ENCODE data around the gene ASF1B. TPM values are rescaled to one million over a fixed set of nuclear protein-coding genes. Genes with fewer than 3 reads are reported as not detected.

ASF1B gene
- polyA plus RNA-seq, 1 experiment = 2.8 TPM

DNA sequence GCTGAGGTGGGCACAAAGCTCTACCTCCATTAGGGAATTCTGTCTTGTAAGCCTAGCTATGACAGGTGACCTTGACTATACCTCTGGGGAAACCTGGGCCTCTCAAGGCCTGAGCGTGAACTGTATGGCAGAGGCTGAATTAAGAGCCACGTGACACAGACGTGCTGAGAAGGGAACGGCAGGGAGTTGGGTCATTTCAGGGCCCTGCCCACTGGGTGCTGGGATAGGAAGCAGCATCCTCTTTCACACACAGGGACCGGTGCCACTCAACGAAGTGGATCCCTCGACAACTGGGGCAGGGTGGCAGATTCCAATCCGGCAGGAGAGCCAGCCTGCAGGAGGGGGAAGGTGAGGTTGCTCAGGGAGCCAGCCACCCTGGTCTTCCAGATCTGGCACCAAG, 9.2 kb downstream of the ASF1B start:
- ChIA-PET POLR2A (no interaction called here), CTCF (interaction anchor here (1.9 kb wide), 1 partner anchor 10 kb away, joined by 8 read pairs; the partner anchor contains the start of gene ASF1B)
- Histone ChIP-seq H3K4me3 (ENCODE audit: low read depth, low read length) (no peak overlapping the region), H3K27ac (ENCODE audit: low read depth, low read length) (no peak overlapping the region), H3K9me3 (ENCODE audit: control insufficient read depth, insufficient read depth, low read length) (no peaks in the 10 kb centered on the region), H3K27me3 (ENCODE audit: control insufficient read depth, insufficient read depth, low read length) (no peaks in the 10 kb centered on the region)
- no peak for DNase-seq (ENCODE audit: low read depth, low spot score)
- no peak for TF ChIP-seq CTCF (IDR thresholded peaks at IDR 0.05; ENCODE audit: low read depth, low read length)

- Histone ChIP-seq H3K27ac (ENCODE audit: low read depth, low read length) (no peak overlapping the region), H3K9me3 (ENCODE audit: control insufficient read depth, insufficient read depth, low read length) (no peaks in the 10 kb centered on the region), H3K27me3 (ENCODE audit: control insufficient read depth, insufficient read depth, low read length) (no peaks in the 10 kb centered on the region), H3K4me3 (ENCODE audit: low read depth, low read length) (no peak overlapping the region)
- ChIA-PET CTCF (interaction anchor here (0.6 to 4.2 kb wide), 3 partner anchors 13 to 420 kb away, joined by 3 to 36 read pairs (median 8); partner anchors contain the start of gene ASF1B), POLR2A (no interaction called here)
- no peak for TF ChIP-seq CTCF (IDR thresholded peaks at IDR 0.05; ENCODE audit: low read depth, low read length)
- no peak for DNase-seq (ENCODE audit: low read depth, low spot score)
Measured at GRCh38 chr19:14122924-14123323, 13.5 kb downstream of the ASF1B start.

- no peak overlapping the region for H3K4me3 ChIP-seq (ENCODE audit: low read depth, low read length)
- DNase-seq (ENCODE audit: low read depth, low spot score) = no peak
- TF ChIP-seq CTCF (IDR thresholded peaks at IDR 0.05; ENCODE audit: low read depth, low read length) = no peak
- ChIA-PET POLR2A (no interaction called here), CTCF (interaction anchor here (1.8 kb wide), 1 partner anchor 16 kb away, joined by 6 read pairs; the partner anchor contains the start of gene ASF1B)
- no peak overlapping the region for H3K27ac ChIP-seq (ENCODE audit: low read depth, low read length)
- no peaks in the 10 kb centered on the region for H3K27me3 ChIP-seq (ENCODE audit: control insufficient read depth, insufficient read depth, low read length)
- no peaks in the 10 kb centered on the region; the same call in 1 of the 2 replicates for H3K9me3 ChIP-seq (ENCODE audit: control insufficient read depth, insufficient read depth, low read length)
Measured at GRCh38 chr19:14120497-14120780, 15.9 kb downstream of the ASF1B start.

- no peaks in the 10 kb centered on the region; the same call in 1 of the 2 replicates for H3K9me3 ChIP-seq (ENCODE audit: control insufficient read depth, insufficient read depth, low read length)
- no peaks in the 10 kb centered on the region for H3K27me3 ChIP-seq (ENCODE audit: control insufficient read depth, insufficient read depth, low read length)
- no peak overlapping the region for H3K27ac ChIP-seq (ENCODE audit: low read depth, low read length)
- DNase-seq (ENCODE audit: low read depth, low spot score) = no peak
- ChIA-PET CTCF (interaction anchor here (0.6 to 1.8 kb wide), 3 partner anchors 14 to 17 kb away, joined by 3 to 7 read pairs (median 6); partner anchors contain the start of gene ASF1B), POLR2A (no interaction called here)
- TF ChIP-seq CTCF (IDR thresholded peaks at IDR 0.05; ENCODE audit: low read depth, low read length) = no peak
- no peak overlapping the region for H3K4me3 ChIP-seq (ENCODE audit: low read depth, low read length)
Measured at GRCh38 chr19:14119644-14120496, 16.5 kb downstream of the ASF1B start.

DNA sequence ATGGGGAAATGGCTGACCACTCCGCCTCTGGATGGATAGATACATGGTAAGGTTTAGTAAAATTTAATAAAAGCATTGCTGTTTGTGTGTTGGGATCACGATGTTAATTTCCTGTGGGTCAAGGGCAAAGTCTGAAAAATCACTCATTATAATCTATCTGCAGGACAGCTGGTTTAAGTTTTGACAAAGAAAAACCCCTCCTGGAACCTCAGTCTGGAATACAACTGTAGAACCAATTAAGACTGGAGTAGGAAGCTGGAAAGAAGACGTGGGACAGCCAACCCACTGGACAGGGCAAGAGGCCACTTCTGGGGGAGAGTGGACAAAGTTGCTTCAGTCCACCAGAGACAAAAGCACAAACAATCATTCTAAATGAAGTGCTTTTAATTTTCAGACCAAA, 17.2 kb downstream of the ASF1B start:
- no peak for TF ChIP-seq CTCF (IDR thresholded peaks at IDR 0.05; ENCODE audit: low read depth, low read length)
- ChIA-PET CTCF (interaction anchor here (0.6 to 1.5 kb wide), 2 partner anchors 15 to 18 kb away, joined by 3 to 7 read pairs; partner anchors contain the start of gene ASF1B), POLR2A (interaction anchor here (1.0 to 1.2 kb wide), 2 partner anchors 17 to 27 kb away, joined by 3 read pairs; partner anchors contain the start of gene ASF1B)
- Histone ChIP-seq H3K4me3 (ENCODE audit: low read depth, low read length) (peak overlapping the region; percentile 55), H3K27me3 (ENCODE audit: control insufficient read depth, insufficient read depth, low read length) (no peaks in the 10 kb centered on the region), H3K27ac (ENCODE audit: low read depth, low read length) (peak overlapping the region; percentile 97), H3K9me3 (ENCODE audit: control insufficient read depth, insufficient read depth, low read length) (no peaks in the 10 kb centered on the region; the same call in 1 of the 2 replicates)
- no peak for DNase-seq (ENCODE audit: low read depth, low spot score)
